Thymus (tissue), 11 donors: Measurements from ENCODE around the gene PIP4K2B. TPM values are rescaled to one million over a fixed set of nuclear protein-coding genes. Genes with fewer than 3 reads are reported as not detected.

ENCODE experiments used
- DNase-seq, 9 donors: peaks; one replicate each; pipeline ENCODE4 v3.0.0-alpha.2; 2013; ENCODE audit warnings: low spot score in 9 of 9, low read depth in 6 of 9, missing footprints in 1 of 9
- H3K27ac ChIP-seq, 2 donors: one replicate each; pipeline ENCODE4 v1.5.1; 2013; ENCODE audit warnings: control low read depth in 1 of 2, low read depth in 1 of 2, low read length in 1 of 2, mild to moderate bottlenecking in 1 of 2, moderate library complexity in 1 of 2
- H3K27me3 ChIP-seq, 2 donors: one replicate each; pipeline ENCODE4 v1.5.1; 2013; ENCODE audit warnings: low read length in 1 of 2; ENCODE audit not compliant: control insufficient read depth in 2 of 2, insufficient read depth in 1 of 2
- H3K36me3 ChIP-seq, 2 donors: one replicate each; pipeline ENCODE4 v1.5.1; 2013; ENCODE audit warnings: low read length in 1 of 2, mild to moderate bottlenecking in 1 of 2, moderate library complexity in 1 of 2; ENCODE audit not compliant: control insufficient read depth in 2 of 2, insufficient read depth in 2 of 2
- H3K4me1 ChIP-seq, 2 donors: one replicate each; pipeline ENCODE4 v1.5.1; 2013; ENCODE audit warnings: low read length in 2 of 2; ENCODE audit not compliant: control insufficient read depth in 2 of 2, insufficient read depth in 2 of 2
- H3K4me3 ChIP-seq, 2 donors: one replicate each; pipeline ENCODE4 v1.5.1; 2013; ENCODE audit warnings: low read length in 2 of 2, control low read depth in 1 of 2, mild to moderate bottlenecking in 1 of 2
- H3K9me3 ChIP-seq, 2 donors: one replicate each; pipeline ENCODE4 v1.5.1; 2013; ENCODE audit warnings: low read length in 1 of 2, mild to moderate bottlenecking in 1 of 2; ENCODE audit not compliant: control insufficient read depth in 2 of 2, insufficient read depth in 1 of 2
- WGBS: extraction: QIAGEN DNeasy Blood & Tissue Kit; methylation state at CpG from one replicate; pipeline ENCODE4 v1.1.7; 2013; 5-methylcytosine and 5-hydroxymethylcytosine counted together
- polyA plus RNA-seq: library from polyadenylated mRNA; stranded (reverse); fragments of 200-250 nt; gene quantifications from one replicate; pipeline ENCODE4 v1.2.3, GENCODE V29; 2013
- total RNA-seq: library from RNA; stranded (reverse); fragments of 120-200 nt; gene quantifications from one replicate; pipeline ENCODE4 v1.2.4, GENCODE V29; 2013
- donor health status: healthy.

The PIP4K2B gene
- total and polyA plus RNA-seq, 2 donors = 15.9 to 17.8 TPM

DNA sequence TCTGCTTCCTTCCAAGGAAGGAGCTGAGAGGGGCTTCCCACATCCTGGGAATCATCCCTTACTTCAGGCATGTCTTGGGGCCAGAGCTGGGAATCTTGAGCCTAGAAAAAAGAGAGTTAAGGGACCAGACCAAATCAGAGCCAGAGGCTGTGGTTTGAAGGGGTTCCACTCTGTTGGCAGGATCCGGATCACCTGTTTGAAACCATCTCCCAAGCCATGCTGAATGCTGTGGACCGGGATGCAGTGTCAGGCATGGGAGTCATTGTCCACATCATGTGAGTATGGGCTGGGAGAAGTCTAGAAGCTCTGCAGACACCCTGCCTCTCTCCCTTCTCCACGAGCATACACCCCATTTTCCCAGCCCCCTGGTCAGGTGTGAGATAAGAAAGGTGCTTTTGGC, 37.1 kb downstream of the PIP4K2B start:
- Histone ChIP-seq H3K9me3 (no peaks in the 10 kb centered on the region), H3K36me3 (peaks cover 82 to 85% of the 10 kb centered on the region in 2 donors), H3K4me1 (no peaks in the 10 kb centered on the region), H3K27me3 (no peaks in the 10 kb centered on the region), H3K4me3 (no peak overlapping the region), H3K27ac (no peak overlapping the region)
- WGBS = 99% methylated on average over 3 of the region's 3 CpGs
- DNase-seq = no peak

GRCh38 chr17:38761612-38762011, 37.7 kb downstream of the PIP4K2B start:
- DNase-seq = peak in 1 of 9 donors; percentile 31
- no peaks in the 10 kb centered on the region for H3K4me1 ChIP-seq
- H3K27ac ChIP-seq = no peak overlapping the region
- H3K27me3 ChIP-seq = no peaks in the 10 kb centered on the region
- WGBS = 93% methylated on average over 4 of the region's 4 CpGs
- H3K9me3 ChIP-seq = no peaks in the 10 kb centered on the region
- H3K36me3 ChIP-seq = peaks cover 77 to 80% of the 10 kb centered on the region in 2 donors
- H3K4me3 ChIP-seq = no peak overlapping the region

- no peak for DNase-seq
- WGBS = 17% methylated on average over 22 of the region's 22 CpGs
- Histone ChIP-seq H3K36me3 (peaks cover 25 to 31% of the 10 kb centered on the region in 2 donors), H3K27ac (peak overlapping the region; percentile 64 to 75), H3K27me3 (peaks cover 30 to 40% of the 10 kb centered on the region in 2 donors), H3K4me3 (peak overlapping the region; percentile 74 to 87), H3K9me3 (peaks cover 0 to 13% of the 10 kb centered on the region in 2 donors), H3K4me1 (peaks cover 24 to 52% of the 10 kb centered on the region in 2 donors)
Observed at GRCh38 chr17:38753071-38753506, 46.3 kb downstream of the PIP4K2B start.

DNA sequence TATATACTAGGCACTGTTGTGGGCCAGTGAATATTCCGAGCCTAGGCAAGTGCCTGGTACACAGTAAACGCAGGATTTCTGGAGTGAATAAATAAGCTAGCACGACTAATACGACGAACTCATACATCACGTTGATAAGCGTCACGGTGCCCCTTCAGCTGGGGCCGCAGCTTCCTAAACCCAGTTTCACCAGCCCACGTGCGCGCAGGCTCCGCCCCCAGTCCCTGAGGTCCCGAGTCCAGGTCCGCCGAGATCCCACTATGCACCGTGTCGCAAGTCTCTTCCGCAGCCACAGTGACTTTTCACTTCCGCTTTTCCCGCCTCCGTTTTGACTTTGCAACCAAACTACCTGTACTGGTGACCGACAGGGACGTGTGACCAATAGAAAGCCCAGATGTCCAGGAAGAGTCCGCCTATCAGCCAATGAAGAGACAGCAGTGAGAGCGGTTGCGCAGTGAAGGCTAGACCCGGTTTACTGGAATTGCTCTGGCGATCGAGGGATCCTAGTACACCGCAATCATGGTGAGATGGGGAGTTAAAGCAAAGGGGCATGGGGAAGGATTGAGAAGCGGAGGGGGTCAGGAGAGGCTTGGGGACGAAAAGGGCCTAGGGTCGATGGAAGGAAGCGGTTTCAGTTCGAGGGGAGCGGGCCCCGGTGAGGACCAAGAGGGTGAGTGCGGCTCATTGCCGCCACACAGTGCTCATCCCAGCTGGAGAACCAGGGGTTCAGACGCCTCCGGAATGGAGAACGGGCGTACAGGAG, 46.9 kb downstream of the PIP4K2B start, which contains the start of gene PSMB3:
Gene PSMB3 (plus strand): TSS at position 434 of the 763 bp plus-strand sequence. CDS start 86 bp downstream, at position 520.
- Histone ChIP-seq H3K27ac (peak within 1 kb of the TSS; percentile 88 to 91), H3K4me1 (peaks cover 24 to 57% of the 10 kb centered on the region in 2 donors), H3K36me3 (peaks cover 19 to 25% of the 10 kb centered on the region in 2 donors), H3K27me3 (peaks cover 33 to 46% of the 10 kb centered on the region in 2 donors), H3K9me3 (peaks cover 0 to 13% of the 10 kb centered on the region in 2 donors), H3K4me3 (peak within 1 kb of the TSS; percentile 74 to 87)
- peak; percentile 95 to 99 (median 98) for DNase-seq
- under 1% methylated on average over 44 of the region's 44 CpGs for WGBS

DNA sequence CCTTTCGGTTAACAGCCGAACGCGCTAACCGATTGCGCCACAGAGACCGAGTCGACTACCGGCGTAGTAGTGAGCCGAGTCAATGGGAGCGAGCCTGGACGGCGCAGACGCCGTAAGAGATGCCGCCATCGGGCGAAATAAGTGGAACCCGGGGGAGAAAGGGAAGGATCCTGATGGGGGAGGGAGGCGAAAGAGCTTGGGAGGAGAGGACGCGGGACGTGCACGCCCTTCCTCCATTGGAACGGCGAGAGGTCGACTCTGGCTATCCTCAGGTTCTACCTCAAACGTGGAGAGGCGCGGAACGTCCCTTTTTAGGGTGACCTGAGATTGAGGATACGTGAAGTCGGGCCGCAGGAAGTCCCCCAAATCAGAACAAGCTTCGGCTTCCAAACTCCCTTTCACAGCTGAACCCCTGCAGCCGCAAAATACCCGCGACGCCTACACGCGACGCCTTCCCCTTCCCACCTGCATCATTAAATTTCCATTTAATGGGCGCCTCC, 47.5 kb downstream of the PIP4K2B start:
- under 1% methylated on average over 44 of the region's 44 CpGs for WGBS
- peaks cover 24 to 63% of the 10 kb centered on the region in 2 donors for H3K4me1 ChIP-seq
- peak overlapping the region; percentile 88 to 91 for H3K27ac ChIP-seq
- peaks cover 0 to 13% of the 10 kb centered on the region in 2 donors for H3K9me3 ChIP-seq
- peaks cover 39 to 52% of the 10 kb centered on the region in 2 donors for H3K27me3 ChIP-seq
- H3K36me3 ChIP-seq = peaks cover 17 to 24% of the 10 kb centered on the region in 2 donors
- peak overlapping the region; percentile 74 to 87 for H3K4me3 ChIP-seq
- DNase-seq = peak in 8 of 9 donors; percentile 52 to 87 (median 68)

- WGBS = 4% methylated on average over 10 of the region's 10 CpGs
Observed at GRCh38 chr17:38751144-38751807, 48.1 kb downstream of the PIP4K2B start.

GRCh38 chr17:38750312-38751121, 48.8 kb downstream of the PIP4K2B start:
- peak overlapping the region in 1 of 2 donors; percentile 37 for H3K27ac ChIP-seq
- H3K4me3 ChIP-seq = peak overlapping the region in 1 of 2 donors; percentile 22
- H3K27me3 ChIP-seq = peaks cover 46 to 65% of the 10 kb centered on the region in 2 donors
- 12% methylated on average over 28 of the region's 28 CpGs for WGBS
- H3K4me1 ChIP-seq = peaks cover 30 to 76% of the 10 kb centered on the region in 2 donors
- H3K36me3 ChIP-seq = peaks cover 8 to 13% of the 10 kb centered on the region in 2 donors
- peak in 1 of 9 donors; percentile 22 for DNase-seq
- H3K9me3 ChIP-seq = peaks cover 0 to 13% of the 10 kb centered on the region in 2 donors

More at GRCh38 chr17:38751144-38751807, 48.1 kb downstream of the PIP4K2B start:
- Histone ChIP-seq H3K4me1 (peaks cover 25 to 68% of the 10 kb centered on the region in 2 donors), H3K9me3 (peaks cover 0 to 13% of the 10 kb centered on the region in 2 donors), H3K27me3 (peaks cover 45 to 58% of the 10 kb centered on the region in 2 donors), H3K36me3 (peaks cover 15 to 21% of the 10 kb centered on the region in 2 donors), H3K4me3 (peak overlapping the region; percentile 74 to 87), H3K27ac (no peak overlapping the region)
- peak in 1 of 9 donors; percentile 22 for DNase-seq

- Histone ChIP-seq H3K36me3 (peaks cover 2 to 11% of the 10 kb centered on the region in 2 donors), H3K4me3 (peak overlapping the region; percentile 18 to 28), H3K9me3 (peaks cover 0 to 13% of the 10 kb centered on the region in 2 donors), H3K27me3 (peaks cover 46 to 67% of the 10 kb centered on the region in 2 donors), H3K4me1 (peaks cover 30 to 80% of the 10 kb centered on the region in 2 donors), H3K27ac (peak overlapping the region in 1 of 2 donors; percentile 37)
- WGBS = 5% methylated on average over 12 of the region's 12 CpGs
- no peak for DNase-seq
Observed at GRCh38 chr17:38750044-38750311, 49.4 kb downstream of the PIP4K2B start.
